ENCODE measurements around the gene UTY. TPM values are rescaled to one million over a fixed set of nuclear protein-coding genes. Genes with fewer than 3 reads are reported as not detected.

UTY gene
- total and polyA plus RNA-seq, 8 donors, result 1.9 to 54.0 (median 11.2) TPM; not detected in 3

DNA sequence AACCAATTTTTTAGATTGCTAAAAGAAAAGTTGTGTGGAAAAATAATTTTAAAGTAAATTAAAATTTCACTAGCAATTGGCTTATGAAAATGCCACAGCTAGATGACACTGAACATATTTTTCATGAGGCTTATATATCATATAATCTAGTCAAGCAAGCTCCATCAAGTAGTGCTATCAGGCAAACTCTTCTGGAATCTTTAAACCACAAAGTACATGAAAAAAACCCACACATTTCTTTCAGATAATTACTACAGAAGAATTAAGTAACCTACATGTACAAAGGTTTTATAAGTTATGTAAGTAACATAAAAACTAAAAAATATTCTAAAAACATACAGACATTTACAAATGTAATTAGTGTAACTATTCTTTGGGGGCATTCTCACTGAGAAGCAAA, 229.4 kb downstream of the UTY start:
- intact Hi-C loops (cut with DNase I; ENCODE audit: low total_unique reads), result no loop called here
- no peaks in the 10 kb centered on the region for H3K4me1 ChIP-seq
- H3K36me3 ChIP-seq, result peaks cover 0 to 10% (median 0%) of the 10 kb centered on the region in 4 donors
- H3K27me3 ChIP-seq, result no peaks in the 10 kb centered on the region
- no peak overlapping the region for H3K4me3 ChIP-seq
- no peak overlapping the region for H3K27ac ChIP-seq
- no peaks in the 10 kb centered on the region for H3K9me3 ChIP-seq
- no peak for DNase-seq
- TF ChIP-seq POLR2AphosphoS5 (IDR thresholded peaks at IDR 0.05), result no peak
- no peak for TF ChIP-seq EP300 (IDR thresholded peaks at IDR 0.05)
- TF ChIP-seq POLR2A (IDR thresholded peaks at IDR 0.05), result no peak
- TF ChIP-seq, protein P1, sequence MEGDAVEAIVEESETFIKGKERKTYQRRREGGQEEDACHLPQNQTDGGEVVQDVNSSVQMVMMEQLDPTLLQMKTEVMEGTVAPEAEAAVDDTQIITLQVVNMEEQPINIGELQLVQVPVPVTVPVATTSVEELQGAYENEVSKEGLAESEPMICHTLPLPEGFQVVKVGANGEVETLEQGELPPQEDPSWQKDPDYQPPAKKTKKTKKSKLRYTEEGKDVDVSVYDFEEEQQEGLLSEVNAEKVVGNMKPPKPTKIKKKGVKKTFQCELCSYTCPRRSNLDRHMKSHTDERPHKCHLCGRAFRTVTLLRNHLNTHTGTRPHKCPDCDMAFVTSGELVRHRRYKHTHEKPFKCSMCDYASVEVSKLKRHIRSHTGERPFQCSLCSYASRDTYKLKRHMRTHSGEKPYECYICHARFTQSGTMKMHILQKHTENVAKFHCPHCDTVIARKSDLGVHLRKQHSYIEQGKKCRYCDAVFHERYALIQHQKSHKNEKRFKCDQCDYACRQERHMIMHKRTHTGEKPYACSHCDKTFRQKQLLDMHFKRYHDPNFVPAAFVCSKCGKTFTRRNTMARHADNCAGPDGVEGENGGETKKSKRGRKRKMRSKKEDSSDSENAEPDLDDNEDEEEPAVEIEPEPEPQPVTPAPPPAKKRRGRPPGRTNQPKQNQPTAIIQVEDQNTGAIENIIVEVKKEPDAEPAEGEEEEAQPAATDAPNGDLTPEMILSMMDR (IDR thresholded peaks at IDR 0.05), result no peak

DNA sequence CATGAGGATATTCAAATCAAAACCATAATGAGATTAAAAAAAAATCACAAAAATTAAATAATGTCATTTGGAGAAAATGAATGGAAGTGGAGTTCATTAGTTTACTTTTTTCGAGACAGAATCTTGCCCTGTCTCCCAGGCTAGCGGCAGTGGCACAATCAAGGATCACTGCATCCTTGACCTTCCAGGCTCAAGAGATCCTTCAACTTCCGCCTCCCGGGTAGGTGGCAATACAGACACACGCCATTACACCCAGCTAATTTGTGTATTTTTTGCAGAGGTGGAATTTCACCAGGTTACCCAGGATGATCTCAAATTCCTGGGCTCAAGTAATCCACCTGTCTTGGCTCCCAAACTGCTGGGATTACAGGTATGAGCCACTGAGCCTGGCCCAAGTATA, 236.1 kb downstream of the UTY start:
- intact Hi-C loops (cut with DNase I; ENCODE audit: low total_unique reads), result no loop called here
- 93 to 95% (median 94%) methylated on average over 5 of the region's 5 CpGs; no CpG with 5 or more reads in 2 of the 5 donors for WGBS, 5 donors

DNA sequence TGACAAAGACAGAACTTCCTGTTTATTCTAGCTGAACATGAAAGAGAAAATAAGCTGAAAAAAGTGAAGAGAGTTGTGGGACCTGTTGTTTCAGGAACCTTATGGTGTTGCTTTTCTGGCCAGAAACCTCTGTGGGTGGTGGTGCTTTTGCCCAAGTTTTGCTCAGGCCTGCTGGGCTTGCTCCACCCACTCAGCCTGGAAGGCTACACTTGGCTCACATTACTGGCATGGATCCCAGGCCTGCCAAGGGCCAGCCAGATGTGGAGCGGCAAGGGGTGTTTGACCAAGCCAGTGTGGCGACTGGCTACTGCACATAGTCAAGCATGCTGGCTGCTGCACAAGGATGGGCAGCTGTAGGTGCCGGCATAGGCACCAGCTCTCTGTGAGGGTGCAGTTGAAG, 245.9 kb downstream of the UTY start:
- no peak overlapping the region for H3K4me3 ChIP-seq
- 41 to 50% (median 45%) methylated on average over 3 of the region's 3 CpGs; no CpG with 5 or more reads in 2 of the 5 donors for WGBS, 5 donors
- DNase-seq, result no peak
- no peak overlapping the region for H3K27ac ChIP-seq
- no peaks in the 10 kb centered on the region for H3K4me1 ChIP-seq
- TF ChIP-seq EP300 (IDR thresholded peaks at IDR 0.05) (no peak), POLR2AphosphoS5 (IDR thresholded peaks at IDR 0.05) (no peak)
- TF ChIP-seq, protein P1 (IDR thresholded peaks at IDR 0.05), result no peak
- no peaks in the 10 kb centered on the region for H3K27me3 ChIP-seq
- H3K9me3 ChIP-seq, result no peaks in the 10 kb centered on the region
- intact Hi-C loops (cut with DNase I; ENCODE audit: low total_unique reads), result no loop called here
- H3K36me3 ChIP-seq, result peaks cover 0 to 29% (median 0%) of the 10 kb centered on the region in 4 donors

More for the DNA sequence above, 236.1 kb downstream of the UTY start:
- Histone ChIP-seq H3K9me3 (no peaks in the 10 kb centered on the region), H3K4me3 (no peak overlapping the region), H3K27me3 (no peaks in the 10 kb centered on the region), H3K27ac (no peak overlapping the region), H3K4me1 (no peaks in the 10 kb centered on the region), H3K36me3 (peaks cover 0 to 1% (median 0%) of the 10 kb centered on the region in 4 donors)
- DNase-seq, result no peak
- TF ChIP-seq, protein P1 (IDR thresholded peaks at IDR 0.05), result no peak
- TF ChIP-seq EP300 (IDR thresholded peaks at IDR 0.05), result no peak
- no peak for TF ChIP-seq POLR2AphosphoS5 (IDR thresholded peaks at IDR 0.05)
- no peak for TF ChIP-seq POLR2A (IDR thresholded peaks at IDR 0.05)

DNA sequence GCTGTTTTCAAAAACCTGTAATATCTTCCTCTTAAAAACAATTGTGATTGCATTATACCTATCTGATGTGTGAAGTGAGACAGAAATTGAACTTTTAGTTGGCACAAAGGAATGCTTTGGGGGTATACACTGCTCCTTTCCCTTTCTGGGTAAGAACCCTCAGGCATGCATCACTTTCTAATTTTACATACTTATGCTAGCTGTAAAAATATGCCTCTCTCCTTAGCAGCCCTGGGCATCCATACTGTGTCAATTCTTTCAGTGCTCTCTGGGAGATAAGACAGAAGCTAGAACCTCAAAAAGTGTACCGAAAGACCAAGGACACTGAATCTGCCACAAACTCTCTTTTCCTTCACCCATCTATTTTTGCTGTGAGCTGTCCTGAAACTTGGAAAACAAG, 246.7 kb downstream of the UTY start:
- TF ChIP-seq POLR2A (IDR thresholded peaks at IDR 0.05) (no peak), POLR2AphosphoS5 (IDR thresholded peaks at IDR 0.05) (no peak), EP300 (IDR thresholded peaks at IDR 0.05) (no peak)
- TF ChIP-seq, protein P1 (IDR thresholded peaks at IDR 0.05), result no peak
- peaks cover 0 to 22% (median 0%) of the 10 kb centered on the region in 4 donors for H3K36me3 ChIP-seq
- intact Hi-C loops (cut with DNase I; ENCODE audit: low total_unique reads), result no loop called here
- 80 to 100% (median 96%) methylated on average over 1 of the region's 1 CpG; no CpG with 5 or more reads in 2 of the 5 donors for WGBS, 5 donors
- DNase-seq, result no peak
- H3K4me1 ChIP-seq, result no peaks in the 10 kb centered on the region
- no peaks in the 10 kb centered on the region for H3K9me3 ChIP-seq
- no peak overlapping the region for H3K4me3 ChIP-seq
- H3K27ac ChIP-seq, result no peak overlapping the region
- no peaks in the 10 kb centered on the region for H3K27me3 ChIP-seq
